Skeletal muscle satellite cell (primary cell): ENCODE data around the gene FHDC1.

Experiments
- H3K27me3 ChIP-seq: 2 replicates; pipeline ENCODE4 v1.7.0; 2013; ENCODE audit warnings: low read length; ENCODE audit not compliant: control insufficient read depth, insufficient read depth
- H3K36me3 ChIP-seq: 2 replicates; pipeline ENCODE4 v1.7.0; 2013; ENCODE audit warnings: mild to moderate bottlenecking, control low read depth, low read length; ENCODE audit not compliant: insufficient read depth
- H3K4me1 ChIP-seq: 2 replicates; pipeline ENCODE4 v1.7.0; 2013; ENCODE audit warnings: low read length; ENCODE audit not compliant: control insufficient read depth, insufficient read depth
- H3K4me2 ChIP-seq: 2 replicates; pipeline ENCODE4 v1.7.0; 2013; ENCODE audit warnings: mild to moderate bottlenecking, low read length
- H3K4me3 ChIP-seq: 2 replicates; pipeline ENCODE4 v1.7.0; 2013; ENCODE audit warnings: low read length
- H3K9ac ChIP-seq: 2 replicates; pipeline ENCODE4 v1.7.0; 2013; ENCODE audit warnings: mild to moderate bottlenecking, low read depth, low read length, moderate library complexity
- H3K9me3 ChIP-seq: replicated peaks from 2 replicates; pipeline ENCODE4 v1.7.0; 2013; ENCODE audit warnings: mild to moderate bottlenecking, control low read depth, low read length

The FHDC1 gene

DNA sequence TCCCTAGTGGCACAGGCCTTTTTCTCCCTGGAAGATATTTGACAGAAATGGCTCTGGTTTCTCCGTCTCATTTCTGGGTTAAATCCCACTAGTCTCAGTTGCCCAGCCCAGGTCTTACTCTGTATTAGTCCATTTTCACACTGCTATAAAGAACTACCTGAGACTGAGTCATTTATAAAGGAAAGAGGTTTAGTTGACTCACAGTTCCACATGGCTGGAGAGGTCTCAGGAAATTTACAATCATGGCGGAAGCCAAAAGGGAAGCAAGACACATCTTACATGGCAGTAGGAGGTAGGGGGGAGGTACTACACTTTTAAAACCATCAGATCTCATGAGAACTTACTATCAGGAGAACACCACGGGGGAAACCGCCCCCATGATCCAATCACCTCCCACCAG lies 81.9 kb downstream of the FHDC1 start:
- Histone ChIP-seq H3K4me3 (no peak overlapping the region), H3K36me3 (no peaks in the 10 kb centered on the region), H3K4me2 (no peak overlapping the region), H3K9ac (no peak overlapping the region), H3K4me1 (no peaks in the 10 kb centered on the region), H3K9me3 (no peaks in the 10 kb centered on the region), H3K27me3 (peaks cover 29% of the 10 kb centered on the region)

DNA sequence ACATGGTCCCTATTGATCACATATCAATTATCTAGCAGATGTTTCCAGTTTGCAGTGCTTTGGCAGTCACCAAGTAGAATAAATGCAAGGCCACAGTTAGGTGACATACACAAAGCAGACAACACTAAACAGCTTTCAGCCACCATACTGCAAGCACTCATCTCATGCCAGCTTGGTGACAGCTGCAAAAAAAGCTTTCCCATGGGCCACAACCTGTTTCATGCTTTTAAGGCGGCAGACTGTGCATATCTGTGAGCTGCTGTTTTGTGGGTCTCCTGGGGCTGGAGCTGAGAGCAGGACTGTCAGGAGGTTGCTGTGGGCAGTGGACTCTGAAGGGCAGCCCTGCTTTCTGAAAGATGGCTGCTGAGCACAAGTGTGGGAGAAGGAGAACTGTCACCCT lies 82.6 kb downstream of the FHDC1 start:
- no peak overlapping the region for H3K9ac ChIP-seq

DNA sequence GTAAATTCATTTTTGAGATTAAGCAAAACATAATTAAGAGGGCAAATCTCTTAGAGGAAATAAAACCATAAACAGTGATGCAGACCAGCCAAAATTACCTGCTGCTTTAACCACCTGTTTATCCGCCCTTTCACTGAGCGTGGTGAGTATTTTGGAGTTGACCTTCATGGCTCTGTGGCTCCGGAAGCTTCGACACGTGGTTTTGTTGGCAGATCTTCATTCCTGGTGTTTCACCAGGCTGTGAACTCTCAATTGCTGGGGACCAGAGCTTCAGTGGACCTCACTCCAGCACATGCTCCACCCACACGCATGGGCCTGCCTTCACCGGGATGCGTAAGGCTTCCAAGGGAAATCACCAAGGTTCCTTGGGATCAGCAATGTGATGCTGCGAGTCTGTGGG lies 83.8 kb downstream of the FHDC1 start:
- Histone ChIP-seq H3K4me1 (no peaks in the 10 kb centered on the region), H3K27me3 (peaks cover 34% of the 10 kb centered on the region), H3K9ac (no peak overlapping the region), H3K4me2 (no peak overlapping the region), H3K4me3 (no peak overlapping the region), H3K9me3 (no peaks in the 10 kb centered on the region), H3K36me3 (no peaks in the 10 kb centered on the region)

More for the DNA sequence above, 82.6 kb downstream of the FHDC1 start:
- Histone ChIP-seq H3K4me2 (no peak overlapping the region), H3K27me3 (peaks cover 34% of the 10 kb centered on the region), H3K4me1 (no peaks in the 10 kb centered on the region), H3K4me3 (no peak overlapping the region), H3K36me3 (no peaks in the 10 kb centered on the region), H3K9me3 (no peaks in the 10 kb centered on the region)

DNA sequence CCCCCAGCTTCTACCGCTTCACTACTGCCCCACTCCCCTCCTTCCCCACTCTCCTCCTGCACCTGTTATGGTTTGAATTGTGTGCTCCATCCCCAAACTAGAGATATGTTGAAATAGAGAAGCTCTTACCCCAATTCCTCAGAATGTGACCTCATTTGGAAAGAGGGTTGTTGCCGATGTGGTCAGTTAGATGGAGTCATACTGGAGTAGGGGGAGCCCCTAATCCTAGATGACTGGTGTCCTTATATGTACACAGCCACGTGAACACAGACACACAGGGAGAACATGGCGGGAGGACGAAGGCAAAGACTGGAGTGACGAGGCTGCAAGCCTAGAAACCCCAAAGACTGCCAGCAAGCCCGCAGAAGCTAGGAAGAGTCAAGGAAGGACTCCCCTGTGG lies 84.3 kb downstream of the FHDC1 start:
- no peaks in the 10 kb centered on the region for H3K9me3 ChIP-seq
- H3K9ac ChIP-seq = no peak overlapping the region
- H3K36me3 ChIP-seq = no peaks in the 10 kb centered on the region
- no peak overlapping the region for H3K4me3 ChIP-seq
- no peak overlapping the region for H3K4me2 ChIP-seq
- no peaks in the 10 kb centered on the region for H3K4me1 ChIP-seq
- peaks cover 36% of the 10 kb centered on the region for H3K27me3 ChIP-seq

DNA sequence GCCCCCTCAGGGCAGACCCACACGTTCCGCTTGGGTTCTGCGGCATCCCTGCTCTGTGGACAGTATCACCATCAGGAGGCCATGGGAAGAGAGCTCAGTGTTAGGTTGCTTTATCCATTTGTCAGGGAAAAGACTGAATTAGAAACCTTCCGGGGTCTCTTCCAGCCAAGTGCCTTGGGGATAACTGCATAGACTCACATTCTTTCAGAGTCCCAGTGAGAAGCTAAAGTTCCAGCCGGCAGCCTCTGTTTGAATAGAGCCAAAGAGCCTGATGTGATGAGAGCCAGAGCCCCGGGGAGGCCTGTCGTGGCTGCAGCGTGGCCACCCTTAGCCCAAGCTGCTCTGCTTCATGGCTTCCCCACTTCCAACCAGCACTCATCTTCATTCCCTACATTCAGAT lies 85.2 kb downstream of the FHDC1 start:
- Histone ChIP-seq H3K27me3 (peaks cover 39% of the 10 kb centered on the region), H3K4me1 (no peaks in the 10 kb centered on the region), H3K9ac (no peak overlapping the region), H3K4me3 (no peak overlapping the region), H3K36me3 (no peaks in the 10 kb centered on the region), H3K4me2 (no peak overlapping the region), H3K9me3 (no peaks in the 10 kb centered on the region)

DNA sequence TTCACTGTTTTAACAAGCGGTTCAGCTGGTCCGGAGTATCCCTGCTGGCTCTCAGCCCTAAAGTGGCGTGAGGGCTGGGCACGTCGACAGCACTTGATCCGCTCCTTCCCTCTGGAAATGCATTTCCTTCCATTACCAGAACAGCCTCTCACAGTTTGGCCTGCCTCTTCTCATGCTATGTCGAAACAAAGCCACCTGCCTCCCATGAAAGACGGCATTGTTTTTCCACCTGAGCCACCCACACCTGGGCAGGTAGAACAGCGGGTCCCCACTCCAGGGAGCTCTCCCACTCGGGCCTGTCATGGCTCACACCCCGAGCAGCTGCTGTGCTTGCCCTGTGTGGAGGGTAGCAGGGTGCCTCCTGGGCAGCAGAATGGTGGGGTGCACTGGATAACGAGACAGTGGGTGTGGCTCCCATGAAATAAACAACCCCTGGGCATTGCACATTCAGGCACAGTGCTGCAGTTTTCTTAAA lies 86.2 kb downstream of the FHDC1 start:
- no peaks in the 10 kb centered on the region for H3K36me3 ChIP-seq

DNA sequence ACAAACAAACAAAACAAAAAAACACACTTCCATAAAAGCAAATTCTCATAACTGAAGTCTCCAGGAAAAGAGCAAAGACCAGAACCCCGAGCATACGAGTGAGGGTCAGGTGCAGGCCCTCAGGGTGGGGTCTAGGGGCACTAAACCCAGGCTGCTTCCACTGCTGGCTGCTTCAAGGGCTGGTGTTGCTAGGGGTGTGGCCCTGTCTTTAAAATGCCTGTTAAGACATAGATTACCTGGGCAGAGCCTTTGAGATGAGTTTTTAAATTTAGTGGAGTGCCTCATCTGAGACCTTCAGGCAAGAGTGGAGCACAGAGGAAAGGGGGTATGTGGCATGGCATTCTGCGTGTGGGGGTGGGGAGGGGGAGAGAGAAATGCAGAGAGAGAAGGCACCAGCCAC lies 87.0 kb downstream of the FHDC1 start:
- Histone ChIP-seq H3K9me3 (no peaks in the 10 kb centered on the region), H3K36me3 (no peaks in the 10 kb centered on the region), H3K27me3 (peaks cover 35% of the 10 kb centered on the region), H3K4me3 (no peak overlapping the region), H3K9ac (no peak overlapping the region), H3K4me1 (no peaks in the 10 kb centered on the region), H3K4me2 (no peak overlapping the region)

More for the DNA sequence above, 86.2 kb downstream of the FHDC1 start:
- H3K9ac ChIP-seq = no peak overlapping the region
- H3K9me3 ChIP-seq = no peaks in the 10 kb centered on the region
- H3K27me3 ChIP-seq = peaks cover 39% of the 10 kb centered on the region
- no peak overlapping the region for H3K4me3 ChIP-seq
- H3K4me1 ChIP-seq = no peaks in the 10 kb centered on the region
- no peak overlapping the region for H3K4me2 ChIP-seq

DNA sequence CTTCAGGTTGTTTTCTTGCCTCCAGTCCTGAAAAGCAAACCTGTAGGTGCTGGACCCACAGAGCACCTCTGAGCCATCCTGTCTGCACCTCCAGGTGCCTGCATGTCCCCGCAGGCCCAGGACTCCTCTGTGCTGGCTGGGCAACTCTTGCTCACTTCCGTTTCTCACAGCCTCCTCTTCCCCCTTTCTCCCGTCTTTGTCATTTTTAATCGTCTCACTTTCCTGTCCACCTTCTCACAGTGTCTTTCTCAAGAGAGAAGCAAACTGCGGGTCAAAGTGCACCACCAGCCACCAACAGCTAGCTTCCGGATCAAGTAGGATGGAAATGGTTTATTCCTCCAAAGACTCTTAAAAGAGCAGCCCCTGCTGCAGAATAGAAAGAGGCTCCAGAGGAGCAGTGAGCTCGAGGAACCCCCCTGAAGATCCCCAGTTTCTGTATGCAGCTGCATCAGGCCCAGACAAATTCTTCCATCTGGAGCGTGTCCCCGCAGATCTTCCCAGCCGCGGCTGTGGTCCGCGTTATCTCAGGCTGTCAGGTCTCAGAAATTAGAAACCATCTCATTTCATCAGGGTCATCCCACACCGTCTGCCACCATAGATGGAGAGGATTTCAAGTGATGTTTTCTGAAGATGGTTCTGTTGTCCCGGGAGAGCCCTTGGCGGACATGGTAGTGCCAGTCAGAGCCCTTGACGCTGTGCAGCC lies 87.7 kb downstream of the FHDC1 start:
- Histone ChIP-seq H3K9ac (no peak overlapping the region), H3K4me3 (no peak overlapping the region), H3K9me3 (no peaks in the 10 kb centered on the region), H3K4me2 (no peak overlapping the region), H3K4me1 (no peaks in the 10 kb centered on the region), H3K36me3 (no peaks in the 10 kb centered on the region), H3K27me3 (peaks cover 35% of the 10 kb centered on the region)

DNA sequence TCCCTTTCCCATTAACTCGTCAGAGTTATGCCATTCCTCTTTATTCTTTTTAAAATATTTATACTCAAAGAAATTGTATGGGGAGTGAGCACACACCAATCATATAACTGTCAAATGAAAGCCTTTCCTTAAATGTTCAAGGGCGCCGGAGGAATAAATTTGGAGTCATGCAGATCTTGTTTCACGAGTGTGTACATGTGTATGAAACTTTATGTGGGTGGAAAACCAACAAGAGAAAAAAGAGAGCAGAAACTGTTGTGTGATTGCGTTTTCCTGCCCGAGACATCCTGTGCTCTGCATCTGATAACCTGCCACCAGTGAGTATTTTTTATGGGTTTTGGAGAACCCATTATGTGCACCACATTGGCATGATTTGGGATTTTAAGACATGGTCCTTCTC lies 88.3 kb downstream of the FHDC1 start:
- Histone ChIP-seq H3K36me3 (no peaks in the 10 kb centered on the region), H3K27me3 (peaks cover 35% of the 10 kb centered on the region), H3K4me1 (no peaks in the 10 kb centered on the region), H3K4me2 (no peak overlapping the region), H3K9ac (no peak overlapping the region), H3K4me3 (no peak overlapping the region), H3K9me3 (no peaks in the 10 kb centered on the region)

DNA sequence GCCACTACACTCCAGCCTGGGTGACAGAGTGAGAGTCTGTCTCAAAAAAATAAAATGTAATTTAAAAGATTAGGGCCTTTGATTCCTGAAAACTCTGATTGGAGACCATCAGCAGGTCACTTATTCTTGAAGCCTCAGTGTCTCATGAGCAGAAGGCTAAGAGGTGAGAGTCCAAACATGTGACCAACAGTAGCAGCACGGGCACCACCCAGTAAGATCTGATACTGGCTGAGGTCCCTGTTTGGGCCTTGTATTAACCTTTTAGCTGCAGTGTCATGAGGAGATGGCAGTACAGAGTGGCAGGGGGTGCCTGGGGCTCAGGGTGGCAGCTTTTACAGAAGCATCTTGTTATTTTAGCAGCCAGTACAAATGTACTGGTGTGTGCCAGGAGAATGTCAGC lies 89.3 kb downstream of the FHDC1 start:
- H3K9ac ChIP-seq = no peak overlapping the region

DNA sequence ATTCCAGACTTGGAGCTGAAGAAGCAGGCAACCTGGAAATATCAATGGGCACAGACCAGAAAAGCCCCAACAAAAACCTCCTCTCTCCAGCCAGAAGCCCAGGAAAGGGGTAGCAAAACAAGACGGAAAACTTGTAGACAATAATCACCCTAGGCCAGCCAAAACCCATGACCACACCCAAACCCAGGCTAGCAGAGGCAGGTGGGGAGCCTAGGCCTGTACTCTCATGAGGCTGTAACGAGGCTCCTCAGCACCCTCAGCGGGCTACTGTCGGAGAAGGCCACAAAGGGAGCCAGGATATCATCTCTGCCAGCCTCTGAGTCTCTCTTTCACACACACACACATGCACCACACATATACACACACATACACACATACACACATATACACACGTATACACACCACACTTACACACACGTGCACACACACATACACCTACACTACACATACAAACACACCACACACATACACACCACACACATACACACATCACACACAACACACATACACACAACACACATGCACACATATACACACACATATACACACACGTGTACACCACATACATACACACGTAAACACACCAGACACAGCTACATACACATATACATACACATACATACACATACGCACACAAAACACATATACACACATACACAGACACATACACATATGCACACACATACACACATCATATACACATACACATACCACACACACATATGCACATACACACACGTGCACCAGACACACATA lies 90.6 kb downstream of the FHDC1 start:
- H3K4me2 ChIP-seq = no peak overlapping the region
- H3K4me3 ChIP-seq = no peak overlapping the region
- H3K9me3 ChIP-seq = no peaks in the 10 kb centered on the region
- H3K9ac ChIP-seq = no peak overlapping the region
- H3K36me3 ChIP-seq = no peaks in the 10 kb centered on the region
- peaks cover 17% of the 10 kb centered on the region for H3K27me3 ChIP-seq
- H3K4me1 ChIP-seq = no peaks in the 10 kb centered on the region

More for the DNA sequence above, 89.3 kb downstream of the FHDC1 start:
- H3K4me2 ChIP-seq = no peak overlapping the region
- no peaks in the 10 kb centered on the region for H3K4me1 ChIP-seq
- no peak overlapping the region for H3K4me3 ChIP-seq
- H3K9me3 ChIP-seq = no peaks in the 10 kb centered on the region
- no peaks in the 10 kb centered on the region for H3K36me3 ChIP-seq
- H3K27me3 ChIP-seq = peaks cover 29% of the 10 kb centered on the region

DNA sequence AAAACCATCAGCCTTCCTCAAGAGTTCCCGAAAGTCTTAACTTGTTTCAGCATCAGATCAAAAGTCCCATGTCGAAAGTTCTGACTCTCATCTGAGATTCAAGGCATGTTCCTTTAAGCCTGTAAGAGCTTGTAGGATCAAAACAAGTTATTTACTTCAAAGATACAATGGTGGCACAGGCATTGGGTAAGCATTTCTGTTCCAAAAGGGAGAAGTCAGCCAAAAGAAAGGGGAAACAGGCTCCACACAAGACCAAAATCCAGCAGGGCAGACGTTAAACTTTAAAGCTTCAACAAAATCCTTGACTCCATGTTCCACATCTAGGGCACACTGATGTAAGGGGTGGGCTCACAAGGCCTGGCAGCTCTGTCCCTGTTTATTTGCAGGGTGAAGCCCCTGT lies 91.7 kb downstream of the FHDC1 start:
- no peaks in the 10 kb centered on the region for H3K9me3 ChIP-seq
- no peaks in the 10 kb centered on the region for H3K4me1 ChIP-seq
- no peak overlapping the region for H3K9ac ChIP-seq
- no peak overlapping the region for H3K4me2 ChIP-seq
- no peak overlapping the region for H3K4me3 ChIP-seq
- H3K27me3 ChIP-seq = peaks cover 10% of the 10 kb centered on the region
- H3K36me3 ChIP-seq = no peaks in the 10 kb centered on the region
